CD1c-positive myeloid dendritic cell (primary cell): ENCODE measurements around the gene VWCE.

Source experiments
- DNase-seq: peaks from one replicate; pipeline ENCODE4 v3.0.0-alpha.2; 2016; ENCODE audit errors: extremely low spot score

The VWCE gene

DNA sequence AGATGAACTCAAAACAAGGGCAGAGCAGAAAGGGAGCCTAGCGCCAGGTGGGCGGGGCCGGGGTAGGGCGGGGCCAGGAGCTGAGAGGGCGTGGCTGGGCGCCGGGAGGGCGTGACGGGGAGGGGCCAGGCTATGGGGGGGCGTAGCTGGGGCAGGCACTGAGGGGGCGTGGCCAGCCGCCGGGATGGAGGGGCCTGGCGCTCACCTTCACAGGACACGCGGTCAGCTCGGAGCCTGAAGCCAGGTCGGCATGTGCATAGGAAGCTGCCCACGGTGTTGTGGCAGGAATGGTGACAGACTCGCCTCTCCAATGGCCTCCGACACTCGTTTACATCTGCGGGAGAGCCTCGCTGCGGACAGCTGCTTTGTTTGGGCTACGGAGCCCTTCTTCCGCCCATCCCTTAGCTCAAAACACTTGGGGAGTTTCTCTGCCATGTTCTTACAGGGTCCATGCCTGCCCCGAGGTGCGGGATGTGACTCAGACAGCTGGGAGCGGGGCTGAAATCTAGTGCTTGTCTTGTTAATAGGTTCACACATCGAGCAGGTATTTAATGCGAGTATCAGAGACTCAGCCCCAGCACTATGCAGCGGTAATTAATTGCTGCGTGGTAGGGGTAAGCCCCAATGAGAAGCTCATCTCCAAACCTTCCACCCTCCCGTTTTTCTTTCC, 13.4 kb downstream of the VWCE start:
- peak; percentile 9 for DNase-seq

GRCh38 chr11:61280883-61281580, 14.1 kb downstream of the VWCE start:
- no peak for DNase-seq

DNA sequence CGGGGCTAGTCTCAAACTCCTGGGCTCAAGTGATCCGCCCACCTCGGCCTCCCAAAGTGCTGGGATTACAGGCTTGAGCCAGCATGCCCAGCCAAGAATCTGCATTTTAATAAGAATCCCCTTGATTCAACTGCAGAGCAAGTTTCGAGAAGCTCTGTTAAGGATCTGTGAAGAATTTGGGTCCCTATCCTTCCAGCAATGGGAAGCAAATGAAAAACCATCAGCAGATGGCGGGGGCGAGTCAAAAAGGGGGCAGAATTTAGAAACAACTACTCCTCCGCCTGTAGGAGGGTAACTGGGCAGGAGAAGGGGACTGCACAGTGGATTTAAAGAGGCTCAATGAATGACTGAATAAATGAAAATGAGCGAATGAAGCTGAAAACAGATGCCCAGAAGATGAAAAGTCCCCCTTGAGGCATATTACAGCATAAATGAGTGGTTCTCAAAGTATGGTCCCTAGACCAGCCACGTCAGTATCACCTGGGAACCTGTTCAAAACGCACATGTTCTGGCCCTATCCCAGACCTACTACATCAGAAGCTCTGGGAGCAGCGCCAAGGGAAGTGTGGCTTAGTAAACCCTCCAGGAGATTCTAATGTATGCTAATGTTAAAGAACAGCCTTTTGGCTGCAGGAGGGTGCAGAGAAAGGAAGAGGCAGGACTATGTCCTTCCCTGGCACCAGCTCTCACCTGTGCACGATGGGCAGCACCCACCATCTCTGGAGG, 15.0 kb downstream of the VWCE start:
- DNase-seq = no peak

GRCh38 chr11:61278001-61278470, 17.1 kb downstream of the VWCE start:
- no peak for DNase-seq

- DNase-seq = no peak
These were observed 17.7 kb downstream of the VWCE start for GRCh38 chr11:61277186-61278000.

DNA sequence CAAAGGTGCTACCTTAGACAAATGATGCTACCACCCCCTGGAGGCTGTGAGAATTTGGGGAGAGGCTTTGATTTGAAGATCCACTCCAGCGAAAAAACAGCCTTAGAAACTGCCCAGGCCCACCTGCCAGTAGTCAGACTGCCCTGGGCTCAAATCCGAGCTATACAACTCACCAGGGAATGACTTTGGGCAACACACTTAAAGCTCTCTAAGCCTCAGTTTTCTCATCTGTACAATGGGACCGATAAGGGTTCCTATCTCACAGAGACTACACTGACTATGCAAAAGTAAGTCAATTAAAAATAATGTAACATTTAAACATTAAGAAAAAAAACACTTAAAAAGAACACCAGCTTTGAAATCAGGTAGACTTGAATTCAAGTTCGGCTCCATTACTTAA, 19.9 kb downstream of the VWCE start:
- DNase-seq = no peak

- DNase-seq = no peak
These were observed 21.0 kb downstream of the VWCE start for GRCh38 chr11:61274084-61274483.

DNA sequence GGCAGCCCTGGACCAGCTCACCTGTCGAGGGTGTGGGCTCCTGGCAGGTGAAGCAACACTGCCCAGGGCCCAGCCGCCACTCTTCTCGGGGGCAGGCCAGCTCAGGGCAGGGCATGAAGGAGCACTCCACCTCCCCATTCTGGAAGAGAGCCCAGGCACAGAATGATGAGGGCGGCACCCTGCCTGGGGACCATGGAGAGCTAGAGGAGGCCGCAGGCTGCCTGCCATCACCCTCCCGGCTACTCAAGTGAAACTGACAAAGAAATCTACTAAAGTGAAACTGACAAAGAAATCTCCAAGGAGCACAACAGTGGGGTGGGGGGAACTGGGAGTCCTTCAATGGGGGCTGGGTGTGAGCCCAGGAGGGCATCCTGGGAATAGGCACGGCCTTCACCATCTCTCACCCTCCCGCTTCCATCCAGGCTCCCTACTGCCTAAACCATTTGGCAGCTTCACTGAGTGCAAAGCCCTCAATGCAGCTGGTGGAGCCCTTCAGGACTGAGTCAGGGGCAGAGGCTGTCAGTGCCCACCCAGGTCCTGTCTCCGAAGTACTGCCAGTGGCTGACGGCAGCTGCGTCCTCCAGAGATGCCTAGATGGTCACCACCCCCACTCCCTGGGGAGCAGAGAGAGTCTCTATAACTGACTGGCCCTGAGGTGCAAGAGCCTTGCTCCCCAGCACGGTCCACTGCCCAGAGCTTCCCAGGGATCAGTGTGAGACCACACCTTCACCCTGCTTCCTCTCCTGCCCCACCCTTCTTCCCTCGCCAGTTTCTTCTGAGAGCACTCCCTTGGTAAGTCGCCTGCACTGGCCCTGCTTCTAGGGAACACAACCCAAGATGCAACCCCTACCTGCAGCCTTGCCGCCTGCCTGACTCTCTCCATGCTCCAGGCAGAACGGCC, 21.7 kb downstream of the VWCE start:
- no peak for DNase-seq

- no peak for DNase-seq
These were observed 22.4 kb downstream of the VWCE start for GRCh38 chr11:61272731-61273130.

DNA sequence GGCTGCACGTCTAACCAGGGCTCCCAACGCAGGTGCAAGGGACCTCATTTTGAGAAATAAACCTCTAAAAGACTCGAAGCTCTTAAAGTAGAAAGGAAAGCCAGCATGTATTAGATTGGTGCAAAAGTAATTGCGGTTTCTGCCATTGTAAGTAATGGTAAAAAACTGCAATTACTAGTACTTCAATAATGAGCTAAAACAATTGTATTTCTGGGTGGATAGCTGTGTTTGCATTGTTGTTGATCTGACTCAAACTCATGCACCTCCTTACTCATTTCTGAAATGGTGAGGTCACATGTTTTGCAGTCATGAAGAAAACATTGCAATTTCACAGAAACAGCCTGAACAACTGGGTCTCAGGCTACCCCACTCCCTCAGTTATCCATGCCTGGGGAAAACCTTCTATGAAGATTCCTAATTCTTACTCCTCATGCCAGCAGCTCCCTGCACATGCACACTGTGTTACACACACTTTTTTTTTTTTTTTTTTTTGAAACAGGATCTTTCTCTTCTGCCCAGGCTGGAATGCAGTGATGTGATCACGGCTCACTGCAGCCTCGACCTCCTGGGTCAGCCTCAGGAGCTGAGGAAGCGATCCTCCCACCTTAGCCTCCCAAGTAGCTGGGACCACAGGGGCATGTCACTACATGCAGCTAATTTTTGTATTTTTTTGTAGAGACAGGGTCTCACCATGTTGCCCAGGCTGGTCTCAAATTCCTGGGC, 24.6 kb downstream of the VWCE start:
- DNase-seq = peak; percentile 12

- no peak for DNase-seq
These were observed 26.4 kb downstream of the VWCE start for GRCh38 chr11:61268588-61269250.

- DNase-seq = no peak
These were observed 27.7 kb downstream of the VWCE start for GRCh38 chr11:61267437-61267841.

DNA sequence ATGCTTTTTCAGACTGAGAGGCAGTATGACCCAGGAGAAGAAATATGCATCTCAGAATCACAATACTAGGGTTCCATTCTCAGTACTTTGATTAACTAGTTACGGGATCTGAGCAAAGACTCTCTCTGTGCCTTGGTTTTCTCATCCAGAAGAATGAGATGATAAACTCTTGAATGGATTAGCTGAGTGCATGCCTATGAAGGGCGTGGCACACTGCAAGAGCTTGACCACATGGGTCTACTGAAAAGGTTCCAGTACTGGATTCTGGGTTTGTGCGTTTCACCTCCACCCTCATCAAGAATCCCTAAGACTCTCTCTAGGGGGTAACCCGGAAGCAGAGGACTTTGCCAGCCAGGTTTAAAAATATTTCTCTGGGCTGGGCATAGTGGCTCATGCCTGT, 28.5 kb downstream of the VWCE start:
- no peak for DNase-seq

DNA sequence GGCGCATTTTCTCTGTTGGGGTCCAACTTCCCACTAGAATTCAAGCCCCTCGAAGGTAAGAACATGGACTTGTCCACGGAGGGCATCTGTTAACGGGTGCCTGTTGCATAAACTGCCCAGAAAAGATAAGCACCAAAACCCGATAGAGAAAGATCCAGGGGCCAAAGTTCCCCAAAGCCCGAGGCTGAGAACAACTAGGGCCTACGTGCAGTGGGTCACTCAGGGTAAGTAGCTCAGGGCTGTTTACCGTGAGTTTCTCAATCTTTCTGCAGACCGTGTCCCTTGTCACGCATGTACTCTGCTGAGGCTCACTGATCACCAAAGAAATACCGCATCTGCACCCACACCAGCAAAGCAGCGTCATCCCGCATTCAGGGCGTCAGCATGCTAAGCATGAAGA, 29.8 kb downstream of the VWCE start:
- no peak for DNase-seq

DNA sequence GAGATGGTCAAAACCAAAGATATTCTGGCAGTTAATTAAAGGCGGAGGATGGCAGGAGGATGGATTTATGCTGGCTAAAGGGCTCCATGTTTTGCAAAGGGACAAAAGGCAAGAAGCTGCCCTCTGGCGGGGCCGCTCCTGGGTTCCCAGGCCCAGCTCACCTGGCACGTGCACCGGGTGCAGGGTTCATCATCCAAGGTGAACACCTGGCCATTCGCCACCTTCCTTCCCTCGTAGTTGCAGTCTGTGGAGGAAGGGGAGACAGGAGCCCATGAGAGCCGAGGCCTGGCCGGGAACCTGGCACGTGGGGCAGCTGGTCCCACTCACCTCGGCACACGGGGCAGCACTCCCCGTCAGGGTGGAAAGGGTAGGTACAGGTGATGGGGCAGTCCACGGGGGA, 30.3 kb downstream of the VWCE start:
- DNase-seq = no peak

DNA sequence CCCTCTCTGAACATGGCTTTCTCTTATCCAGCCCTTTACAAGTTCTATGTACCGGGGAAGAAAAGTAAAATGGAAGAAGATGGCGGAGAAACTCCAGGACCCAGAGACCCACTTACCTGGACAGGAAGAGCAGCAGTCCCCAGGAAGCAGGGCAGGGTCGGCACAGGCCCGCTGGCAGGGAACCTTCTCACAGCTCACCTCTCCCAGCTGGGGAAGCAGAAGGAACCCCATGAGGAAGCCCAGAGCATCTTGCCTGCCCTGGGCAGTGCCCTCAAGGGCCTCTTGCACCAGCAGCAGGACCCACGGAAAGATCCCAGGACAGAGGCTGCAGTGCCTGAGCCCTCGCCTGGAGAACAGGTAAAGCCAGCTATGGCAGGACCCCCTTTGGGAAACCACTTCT, 30.7 kb downstream of the VWCE start:
- DNase-seq = no peak

DNA sequence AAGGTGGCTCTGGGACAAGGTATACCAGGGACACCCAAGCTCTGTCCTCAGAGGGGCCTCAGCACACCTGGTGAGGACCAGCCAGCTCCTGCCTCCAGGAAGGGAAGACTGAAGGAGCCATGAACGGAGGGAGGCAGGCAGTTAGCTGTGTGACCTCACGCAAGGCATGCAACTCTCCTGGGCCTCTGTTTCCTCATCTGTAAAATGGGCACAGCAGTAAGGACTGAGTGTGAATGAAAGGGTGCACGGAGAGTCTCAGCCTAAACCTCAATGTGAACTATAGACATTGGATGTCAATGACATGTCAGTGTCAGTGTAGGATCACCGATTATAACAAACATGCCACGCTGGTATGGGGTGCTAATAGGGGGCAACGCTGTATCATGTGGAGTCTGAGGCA, 35.8 kb downstream of the VWCE start:
- DNase-seq = no peak

GRCh38 chr11:61258546-61258945, 36.6 kb downstream of the VWCE start:
- DNase-seq = no peak

- DNase-seq = peak; percentile 63
These were observed 38.2 kb downstream of the VWCE start for GRCh38 chr11:61256710-61257482.
